DND-41 (cell line): ENCODE data around the gene SMARCD2.

ENCODE experiments used
- ATAC-seq: fragments of 200-7000 bp; cut with Tn5 transposase; 3 replicates; pipeline ENCODE4 v1.9.1; 2021; ENCODE audit warnings: low read depth; ENCODE audit not compliant: insufficient read depth
- DNase-seq: peaks from one replicate; pipeline ENCODE4 v3.0.0-alpha.2; 2020
- H2AFZ ChIP-seq: 2 replicates; pipeline ENCODE4 v1.6.0; 2012; ENCODE audit warnings: low read depth, low read length
- H3K27ac ChIP-seq: 2 replicates; pipeline ENCODE4 v1.5.1; 2012; ENCODE audit warnings: low read length, inconsistent platforms
- H3K27me3 ChIP-seq: fragments of 200-600 bp; sonication (generic); 2 replicates; pipeline ENCODE4 v1.6.0; 2012; ENCODE audit warnings: low read length, mild to moderate bottlenecking, inconsistent platforms; ENCODE audit not compliant: insufficient read depth, poor library complexity
- H3K36me3 ChIP-seq: 2 replicates; pipeline ENCODE4 v1.5.1; 2012; ENCODE audit warnings: low read length, inconsistent platforms; ENCODE audit not compliant: insufficient read depth
- H3K4me1 ChIP-seq: 2 replicates; pipeline ENCODE4 v1.5.1; 2012; ENCODE audit warnings: mild to moderate bottlenecking, low read length; ENCODE audit not compliant: insufficient read depth
- H3K4me2 ChIP-seq: 2 replicates; pipeline ENCODE4 v1.6.0; 2012; ENCODE audit warnings: mild to moderate bottlenecking, moderate library complexity, low read length, inconsistent platforms; ENCODE audit not compliant: insufficient read depth
- H3K4me3 ChIP-seq, 2 experiments: fragments of 200-600 bp in 1 of 2; shearing (Covaris generic) in 1 of 2; 2 replicates each; pipeline ENCODE4 v1.5.1; 2012 to 2016; ENCODE audit warnings: inconsistent platforms in 2 of 2, low read length in 2 of 2, mild to moderate bottlenecking in 2 of 2, low read depth in 1 of 2, moderate library complexity in 1 of 2
- H3K79me2 ChIP-seq: 2 replicates; pipeline ENCODE4 v1.6.0; 2012; ENCODE audit warnings: low read length, inconsistent platforms; ENCODE audit not compliant: insufficient read depth
- H3K9ac ChIP-seq: 2 replicates; pipeline ENCODE4 v1.6.0; 2012; ENCODE audit warnings: low read depth, mild to moderate bottlenecking, inconsistent platforms, low read length, moderate library complexity
- H3K9me3 ChIP-seq: 2 replicates; pipeline ENCODE4 v1.5.1; 2012; ENCODE audit warnings: low read length, moderate library complexity, mild to moderate bottlenecking, inconsistent platforms; ENCODE audit not compliant: insufficient read depth, severe bottlenecking
- H4K20me1 ChIP-seq: 2 replicates; pipeline ENCODE4 v1.6.0; 2012; ENCODE audit warnings: low read length; ENCODE audit not compliant: insufficient read depth
- CTCF ChIP-seq: IDR thresholded peaks from 2 replicates; pipeline ENCODE4 v1.5.1; 2012; ENCODE audit warnings: borderline replicate concordance, low read length, moderate library complexity, mild to moderate bottlenecking; ENCODE audit not compliant: poor library complexity, severe bottlenecking; ENCODE audit errors: extremely low read depth
- EZH2 ChIP-seq: IDR thresholded peaks from 3 replicates; pipeline ENCODE4 v1.6.1; 2012; ENCODE audit warnings: borderline replicate concordance, low read depth, mild to moderate bottlenecking, moderate library complexity, low read length, inconsistent platforms; ENCODE audit not compliant: severe bottlenecking

SMARCD2 gene

GRCh38 chr17:63831505-63831904 is 11.0 kb downstream of the SMARCD2 start:
- peaks cover 81% of the 10 kb centered on the region for H3K36me3 ChIP-seq
- no peak overlapping the region for H3K4me2 ChIP-seq
- no peak overlapping the region for H3K9ac ChIP-seq
- H3K9me3 ChIP-seq: no peaks in the 10 kb centered on the region
- H3K4me3 ChIP-seq: no peak overlapping the region
- DNase-seq (no peak), ATAC-seq (no peak)
- peaks cover 44% of the 10 kb centered on the region for H3K79me2 ChIP-seq
- H4K20me1 ChIP-seq: peaks cover 19% of the 10 kb centered on the region
- peaks cover 28% of the 10 kb centered on the region for H3K4me1 ChIP-seq
- H3K27ac ChIP-seq: no peak overlapping the region
- H3K27me3 ChIP-seq: no peaks in the 10 kb centered on the region
- H2AFZ ChIP-seq: no peak overlapping the region
- TF ChIP-seq CTCF: no peak
- TF ChIP-seq EZH2: no peak

- Histone ChIP-seq H2AFZ (no peak overlapping the region), H4K20me1 (peaks cover 24% of the 10 kb centered on the region), H3K79me2 (peaks cover 46% of the 10 kb centered on the region), H3K27ac (no peak overlapping the region), H3K9ac (no peak overlapping the region), H3K4me1 (peaks cover 32% of the 10 kb centered on the region), H3K4me3 (no peak overlapping the region), H3K27me3 (no peaks in the 10 kb centered on the region), H3K36me3 (peaks cover 77% of the 10 kb centered on the region), H3K9me3 (no peaks in the 10 kb centered on the region), H3K4me2 (no peak overlapping the region)
- TF ChIP-seq EZH2: no peak
- no peak for TF ChIP-seq CTCF
- ATAC-seq: no peak
- DNase-seq: no peak
Measured at GRCh38 chr17:63830904-63831491, 11.5 kb downstream of the SMARCD2 start.

- H3K27ac ChIP-seq: no peak overlapping the region
Measured at GRCh38 chr17:63830278-63830677, 12.2 kb downstream of the SMARCD2 start.

More at GRCh38 chr17:63830278-63830677, 12.2 kb downstream of the SMARCD2 start:
- H3K27me3 ChIP-seq: no peaks in the 10 kb centered on the region
- ATAC-seq (no peak), DNase-seq (no peak)
- H2AFZ ChIP-seq: no peak overlapping the region
- peaks cover 75% of the 10 kb centered on the region for H3K36me3 ChIP-seq
- peaks cover 22% of the 10 kb centered on the region for H4K20me1 ChIP-seq
- no peaks in the 10 kb centered on the region for H3K9me3 ChIP-seq
- no peak overlapping the region for H3K4me2 ChIP-seq
- TF ChIP-seq CTCF (no peak), EZH2 (no peak)
- peaks cover 51% of the 10 kb centered on the region for H3K79me2 ChIP-seq
- H3K4me1 ChIP-seq: peaks cover 40% of the 10 kb centered on the region
- no peak overlapping the region for H3K4me3 ChIP-seq
- no peak overlapping the region for H3K9ac ChIP-seq
